HFF-Myc (cell line): ENCODE measurements around the gene ANKRD30B.
"Not testable (repeated sequence)": the region's sequence is repeated elsewhere in the genome, so short reads cannot be mapped to it uniquely, and the experiment has no call there.

Experiments used
- DNase-seq: peaks from one replicate; pipeline ENCODE4 v3.0.0-alpha.2; 2011; ENCODE audit warnings: low read depth; ENCODE audit errors: extremely low read depth
- H3K4me3 ChIP-seq: replicated peaks from 2 replicates; pipeline ENCODE4 v1.5.1; 2011; ENCODE audit warnings: low read depth, mild to moderate bottlenecking, control low read depth, low read length
- TF ChIP-seq, protein P1 (sequence below): IDR thresholded peaks from 2 replicates; pipeline ENCODE4 v1.5.1; 2012; ENCODE audit warnings: mild to moderate bottlenecking, low read depth, low read length, control low read depth; ENCODE audit errors: missing control alignments

ANKRD30B gene

DNA sequence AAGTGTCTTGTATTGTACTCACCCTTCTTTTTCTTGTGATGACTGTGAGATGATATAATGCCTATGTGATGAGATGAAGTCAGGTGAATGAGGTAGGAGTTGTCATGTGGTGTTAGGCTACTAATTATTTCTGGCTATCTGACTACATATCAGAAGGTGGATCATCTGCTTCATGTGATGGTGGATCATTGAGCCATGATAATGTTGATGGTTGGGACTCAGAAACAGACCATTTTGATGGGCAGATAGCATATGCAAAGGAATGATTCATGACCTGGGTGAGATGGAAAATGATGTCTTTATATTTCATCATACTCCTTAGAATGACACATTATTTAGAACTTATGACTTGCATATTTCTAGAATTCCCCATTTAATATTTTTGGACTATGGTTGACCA is 19.5 kb downstream of the ANKRD30B start:
- DNase-seq, result no peak
- no peak overlapping the region for H3K4me3 ChIP-seq

DNA sequence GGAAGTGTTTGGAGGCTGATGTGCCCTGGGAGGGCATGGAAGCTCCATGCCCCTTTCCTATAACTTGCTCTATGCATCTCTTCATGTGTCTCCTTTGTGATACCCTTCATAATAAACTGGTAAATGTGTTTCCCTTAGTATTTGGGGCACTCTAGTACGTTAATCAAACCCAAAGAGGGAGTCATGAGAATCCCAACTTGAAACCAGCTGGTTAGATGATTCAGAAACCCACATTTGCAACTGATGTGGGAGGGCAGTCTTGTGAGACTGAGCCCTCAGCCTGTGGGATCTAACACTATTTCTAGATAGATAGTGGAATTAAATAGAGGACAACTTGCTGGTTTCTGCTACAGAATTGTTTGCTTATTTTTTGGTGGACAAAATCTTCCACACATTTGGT is 20.3 kb downstream of the ANKRD30B start:
- no peak overlapping the region for H3K4me3 ChIP-seq
- DNase-seq, result no peak
- TF ChIP-seq, protein P1, sequence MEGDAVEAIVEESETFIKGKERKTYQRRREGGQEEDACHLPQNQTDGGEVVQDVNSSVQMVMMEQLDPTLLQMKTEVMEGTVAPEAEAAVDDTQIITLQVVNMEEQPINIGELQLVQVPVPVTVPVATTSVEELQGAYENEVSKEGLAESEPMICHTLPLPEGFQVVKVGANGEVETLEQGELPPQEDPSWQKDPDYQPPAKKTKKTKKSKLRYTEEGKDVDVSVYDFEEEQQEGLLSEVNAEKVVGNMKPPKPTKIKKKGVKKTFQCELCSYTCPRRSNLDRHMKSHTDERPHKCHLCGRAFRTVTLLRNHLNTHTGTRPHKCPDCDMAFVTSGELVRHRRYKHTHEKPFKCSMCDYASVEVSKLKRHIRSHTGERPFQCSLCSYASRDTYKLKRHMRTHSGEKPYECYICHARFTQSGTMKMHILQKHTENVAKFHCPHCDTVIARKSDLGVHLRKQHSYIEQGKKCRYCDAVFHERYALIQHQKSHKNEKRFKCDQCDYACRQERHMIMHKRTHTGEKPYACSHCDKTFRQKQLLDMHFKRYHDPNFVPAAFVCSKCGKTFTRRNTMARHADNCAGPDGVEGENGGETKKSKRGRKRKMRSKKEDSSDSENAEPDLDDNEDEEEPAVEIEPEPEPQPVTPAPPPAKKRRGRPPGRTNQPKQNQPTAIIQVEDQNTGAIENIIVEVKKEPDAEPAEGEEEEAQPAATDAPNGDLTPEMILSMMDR, result no peak

More for the DNA sequence above, 19.5 kb downstream of the ANKRD30B start:
- TF ChIP-seq, protein P1, result no peak

- DNase-seq, result no peak
- TF ChIP-seq, protein P1, result no peak
- H3K4me3 ChIP-seq, result no peak overlapping the region
Observed at GRCh38 chr18:14769381-14769780, 21.4 kb downstream of the ANKRD30B start.

- TF ChIP-seq, protein P1, result no peak
- no peak overlapping the region for H3K4me3 ChIP-seq
- no peak for DNase-seq
Observed at GRCh38 chr18:14776801-14777200, 28.8 kb downstream of the ANKRD30B start.

- no peak overlapping the region for H3K4me3 ChIP-seq
- TF ChIP-seq, protein P1, result no peak
- DNase-seq, result no peak
Observed at GRCh38 chr18:14781671-14782070, 33.7 kb downstream of the ANKRD30B start.

DNA sequence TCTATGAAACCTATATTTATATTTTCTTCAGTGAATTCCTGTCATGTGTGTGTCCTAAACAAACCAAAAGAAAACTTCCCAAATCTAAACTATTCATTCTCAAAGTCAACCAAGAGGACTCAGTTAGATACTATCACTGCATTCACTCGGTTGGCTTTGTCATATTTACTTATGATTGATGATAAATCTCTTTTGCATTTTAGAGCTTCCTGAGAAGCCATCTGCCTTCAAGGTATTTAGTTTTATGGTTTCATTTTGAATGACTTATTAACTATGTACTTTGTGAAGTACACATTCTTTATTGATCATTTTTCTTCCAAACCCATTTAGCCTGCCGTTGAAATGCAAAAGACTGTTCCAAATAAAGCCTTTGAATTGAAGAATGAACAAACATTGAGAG is 36.2 kb downstream of the ANKRD30B start:
- TF ChIP-seq, protein P1, result no peak
- no peak for DNase-seq
- H3K4me3 ChIP-seq, result no peak overlapping the region

DNA sequence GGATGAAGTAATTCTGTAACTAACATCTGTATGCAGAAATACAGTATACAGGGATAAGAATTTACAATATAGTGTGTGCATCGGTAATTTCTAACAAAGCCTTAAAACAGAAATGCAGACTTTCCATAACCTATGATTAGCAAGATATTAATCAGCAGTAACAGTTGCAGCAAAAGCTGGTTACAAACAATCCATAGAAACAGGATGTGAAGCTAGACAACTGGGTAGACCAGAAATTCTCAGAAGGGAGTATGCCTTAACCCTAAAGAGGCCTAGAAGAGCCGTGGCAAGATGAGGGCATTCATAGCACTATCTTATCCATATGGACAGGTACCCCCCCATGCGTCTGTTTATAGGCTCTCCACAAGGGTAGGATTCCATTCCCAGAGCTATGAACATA is 48.9 kb downstream of the ANKRD30B start:
- not testable (repeated sequence) for H3K4me3 ChIP-seq, DNase-seq

DNA sequence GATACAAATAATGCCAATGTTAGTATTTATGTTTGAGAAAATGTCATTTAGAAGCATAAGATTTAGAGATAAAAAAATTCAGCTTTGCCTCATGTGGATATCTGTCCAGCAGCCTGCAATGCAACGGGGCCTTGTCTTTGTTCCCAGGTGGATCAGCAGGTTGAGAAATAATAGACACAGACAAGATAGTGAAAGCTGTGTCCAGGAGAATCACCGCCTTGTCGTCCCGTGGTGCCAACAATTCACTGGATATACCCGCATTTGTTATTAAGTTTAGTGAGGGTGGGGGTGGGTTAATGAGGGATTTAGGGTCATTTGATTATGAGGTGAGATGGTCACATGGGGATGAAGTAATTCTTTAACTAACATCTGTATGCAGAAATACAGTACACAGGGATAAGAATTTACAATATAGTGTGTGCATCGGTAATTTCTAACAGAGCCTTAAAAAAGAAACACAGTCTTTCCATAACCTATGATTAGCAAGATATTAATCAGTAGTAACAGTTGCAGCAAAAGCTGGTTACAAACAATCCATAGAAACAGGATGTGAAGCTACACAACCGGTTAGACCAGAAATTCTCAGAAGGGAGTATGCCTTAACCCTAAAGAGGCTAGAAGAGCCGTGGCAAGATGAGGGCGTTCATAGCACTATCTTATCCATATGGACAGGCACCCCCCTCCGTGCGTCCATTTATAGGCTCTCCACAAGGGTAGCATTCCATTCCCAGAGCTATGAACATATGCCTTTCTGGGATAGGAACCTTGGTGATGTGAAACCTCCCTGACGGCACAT is 50.2 kb downstream of the ANKRD30B start:
- H3K4me3 ChIP-seq, DNase-seq: not testable (repeated sequence)

DNA sequence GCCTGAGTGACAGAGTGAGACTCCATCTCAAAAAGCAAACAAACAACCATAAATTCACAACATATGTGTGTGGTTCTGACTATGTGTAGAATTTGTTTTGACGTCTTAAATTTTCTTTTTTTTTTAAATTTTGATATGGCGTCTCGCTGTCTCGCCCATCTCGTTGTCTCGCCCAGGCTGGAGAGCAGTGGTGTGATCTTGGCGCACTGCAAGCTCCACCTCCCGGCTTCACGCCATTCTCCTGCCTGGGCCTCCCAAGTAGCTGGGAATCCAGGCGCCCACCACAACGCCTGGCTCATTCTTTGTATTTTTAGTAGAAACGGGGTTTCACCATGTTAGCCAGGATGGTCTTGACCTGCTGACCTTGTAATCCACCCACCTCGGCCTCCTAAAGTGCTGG is 63.1 kb downstream of the ANKRD30B start:
- H3K4me3 ChIP-seq, DNase-seq: not testable (repeated sequence)

- not testable (repeated sequence) for DNase-seq, H3K4me3 ChIP-seq
Observed at GRCh38 chr18:14826972-14827632, 79.1 kb downstream of the ANKRD30B start.

GRCh38 chr18:14841607-14842006 is 93.6 kb downstream of the ANKRD30B start:
- not testable (repeated sequence) for H3K4me3 ChIP-seq, DNase-seq
